GM21447 (cell line): ENCODE measurements around the gene SAP130.

Experiments used
- ATAC-seq: cut with Tn5 transposase; IDR thresholded peaks from one replicate; pipeline ENCODE4 v1.9.1; 2021; ENCODE audit not compliant: unreplicated experiment

The SAP130 gene

DNA sequence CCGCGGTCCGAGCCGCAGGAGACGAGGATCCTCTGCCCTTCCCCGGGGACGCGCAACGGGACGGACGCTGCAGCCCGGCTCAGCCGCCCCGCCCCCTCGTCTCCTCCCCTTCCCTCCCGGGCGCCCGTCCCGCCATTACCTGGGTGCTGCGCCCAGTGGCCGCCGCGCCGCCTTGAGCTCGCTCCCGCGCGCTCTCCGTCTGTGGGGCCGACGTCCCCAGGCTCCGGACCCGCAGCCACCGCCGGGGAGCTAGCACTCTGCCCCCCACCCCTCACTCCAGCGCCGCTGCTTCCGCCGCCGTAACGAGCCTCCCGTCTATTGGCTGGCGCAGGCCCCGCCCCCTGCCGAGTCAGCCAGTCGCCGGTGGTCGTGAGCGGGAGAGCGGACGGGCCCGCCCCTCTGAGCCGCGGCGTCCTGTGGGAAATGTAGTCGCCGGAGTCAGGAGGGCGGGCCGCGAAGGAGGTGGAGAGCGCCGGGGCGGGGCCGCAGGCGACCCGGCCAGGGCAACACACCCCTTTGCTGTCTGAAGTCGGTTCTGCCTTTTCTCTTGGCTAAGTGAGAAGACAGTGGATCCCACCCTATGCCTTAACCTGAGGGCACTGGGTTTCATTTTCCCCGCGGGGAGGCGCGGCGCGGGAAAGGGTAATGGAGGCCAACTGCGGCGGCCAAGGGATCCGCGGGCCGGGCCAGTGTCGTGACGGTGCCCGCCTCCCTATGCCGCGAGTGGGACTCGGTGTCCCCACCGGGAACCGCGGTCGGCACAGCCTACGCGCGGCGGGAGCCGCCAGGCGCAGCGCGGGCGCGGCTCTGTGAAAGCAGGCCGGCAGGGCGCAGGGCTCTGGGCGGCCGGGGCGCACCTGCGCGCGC, at the start of gene SAP130:
Gene SAP130 (minus strand): TSS at position 259 of the 867 bp plus-strand sequence. CDS start 1,767 bp downstream, outside the sequence.
- ATAC-seq, result peak; percentile 72

DNA sequence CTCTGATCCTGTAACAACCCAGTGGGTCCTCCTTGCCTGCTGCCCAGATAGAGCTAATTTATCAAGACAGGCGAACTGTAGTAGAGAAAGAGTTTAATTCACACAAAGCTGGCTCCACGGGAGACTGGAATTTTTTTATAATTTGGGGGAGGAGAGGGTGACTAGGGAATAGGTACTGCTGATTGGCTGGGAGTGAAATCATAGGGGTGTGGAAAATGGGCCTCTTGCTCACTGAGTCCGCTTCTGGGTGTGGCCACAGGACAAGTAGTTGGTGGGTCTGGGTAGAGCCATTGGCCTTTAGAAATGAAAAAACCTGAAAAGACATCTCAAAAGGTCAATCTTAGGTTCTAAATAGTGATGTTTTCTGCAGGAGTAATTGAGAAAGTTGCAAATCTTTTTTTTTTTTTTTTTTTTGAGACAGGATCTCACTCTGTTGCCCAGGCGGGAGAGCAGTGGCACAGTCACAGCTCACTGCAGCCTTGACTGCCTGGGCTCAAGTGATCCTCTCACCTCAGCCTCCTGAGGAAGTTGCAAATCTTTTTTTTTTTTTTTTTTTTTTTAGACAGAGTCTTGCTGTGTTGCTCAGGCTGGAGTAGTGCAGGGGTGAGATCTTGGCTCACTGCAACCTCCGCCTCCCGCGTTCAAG, 48.7 kb upstream of the SAP130 start:
- ATAC-seq, result no peak

DNA sequence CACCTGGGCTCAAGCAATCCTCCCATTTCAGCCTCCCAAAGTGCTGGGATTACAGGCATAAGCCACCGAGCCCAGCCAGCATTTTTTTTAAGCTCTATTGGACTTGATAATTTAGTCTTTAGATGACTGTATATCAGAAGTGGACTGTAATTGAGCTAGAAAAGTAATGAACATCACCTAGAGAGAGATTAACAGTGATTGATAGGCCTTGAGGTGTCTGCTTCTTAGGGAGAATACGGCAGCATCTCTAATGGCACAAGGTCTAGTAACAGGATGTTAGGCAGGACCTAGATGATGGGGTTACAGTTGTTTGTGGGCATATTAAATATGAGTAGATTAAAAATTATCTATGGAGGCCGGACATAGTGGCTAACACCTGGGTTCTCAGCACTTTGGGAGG, 45.4 kb upstream of the SAP130 start:
- no peak for ATAC-seq

DNA sequence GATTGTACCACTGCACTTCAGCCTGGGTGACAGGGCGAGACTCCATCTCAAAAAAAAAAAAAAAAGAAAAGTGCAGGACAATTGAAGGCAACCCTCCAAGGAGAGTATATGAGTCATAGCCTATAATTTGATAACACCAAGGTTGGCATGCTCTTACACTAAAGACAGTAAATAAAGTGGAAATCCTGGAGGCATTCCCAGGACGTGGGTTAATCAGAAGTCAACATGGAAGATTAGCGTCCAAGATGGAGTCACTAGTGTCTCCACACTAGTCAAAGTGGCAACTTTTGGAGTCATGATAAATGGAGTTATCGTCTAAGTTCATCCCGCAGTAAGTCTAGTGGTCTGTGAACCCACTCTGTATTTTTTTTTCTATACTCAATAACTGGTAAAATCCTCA, 41.9 kb upstream of the SAP130 start:
- no peak for ATAC-seq

DNA sequence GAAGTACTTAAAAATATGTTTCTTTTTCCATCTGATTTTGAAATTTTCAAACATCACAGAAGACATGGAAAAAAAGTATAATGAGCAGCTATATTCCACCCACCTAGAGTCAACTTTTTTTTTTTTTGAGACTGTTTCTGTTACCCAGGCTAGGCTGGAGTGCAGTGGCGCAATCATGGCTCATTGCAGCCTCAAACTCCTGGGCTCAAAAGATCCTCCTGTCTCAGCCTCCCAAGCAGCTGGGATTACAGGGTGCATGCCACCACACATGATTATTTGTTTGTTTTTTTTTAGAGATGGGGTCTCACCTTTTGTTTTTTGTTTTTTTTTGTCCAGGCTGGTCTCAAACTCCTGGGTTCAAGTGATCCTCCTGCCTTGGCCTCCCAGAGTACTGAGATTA, 36.5 kb upstream of the SAP130 start:
- no peak for ATAC-seq

DNA sequence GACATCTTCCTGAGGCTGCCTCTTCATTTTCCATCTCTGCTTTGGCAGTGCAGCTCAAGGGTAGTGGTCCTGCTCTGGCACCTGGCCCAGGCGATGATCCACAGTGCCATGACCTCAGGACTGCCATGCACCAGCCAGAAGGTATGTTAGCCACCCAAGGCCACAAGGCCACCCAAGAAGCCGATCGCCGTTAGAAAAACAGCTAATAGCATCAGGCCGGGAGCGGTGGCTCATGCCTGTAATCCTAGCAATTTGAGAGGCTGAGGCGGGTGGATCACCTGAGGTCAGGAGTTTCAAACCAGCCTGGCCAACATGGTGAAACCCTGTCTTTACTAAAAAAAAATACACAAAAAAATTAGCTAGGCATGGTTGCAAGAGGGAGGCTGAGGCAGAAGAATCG, 34.7 kb upstream of the SAP130 start:
- ATAC-seq, result no peak

DNA sequence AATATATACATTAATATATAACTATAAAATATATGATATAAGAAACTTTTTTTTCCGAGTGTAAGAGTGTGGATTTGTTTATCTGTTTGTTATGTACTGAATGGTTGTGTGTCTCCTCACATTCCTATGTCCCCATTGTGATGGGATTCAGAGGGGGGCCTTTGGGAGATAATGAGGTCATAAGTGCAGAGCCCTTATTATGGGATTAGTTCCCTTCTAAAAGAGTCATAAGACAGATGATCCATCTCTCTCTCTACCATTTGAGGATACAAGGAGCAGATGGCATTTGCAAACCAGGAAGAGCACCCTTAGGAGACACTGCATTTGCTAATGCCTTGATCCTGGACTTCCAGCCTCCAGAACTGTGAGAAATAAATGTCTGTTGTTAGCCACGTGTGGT, 30.3 kb upstream of the SAP130 start:
- no peak for ATAC-seq

DNA sequence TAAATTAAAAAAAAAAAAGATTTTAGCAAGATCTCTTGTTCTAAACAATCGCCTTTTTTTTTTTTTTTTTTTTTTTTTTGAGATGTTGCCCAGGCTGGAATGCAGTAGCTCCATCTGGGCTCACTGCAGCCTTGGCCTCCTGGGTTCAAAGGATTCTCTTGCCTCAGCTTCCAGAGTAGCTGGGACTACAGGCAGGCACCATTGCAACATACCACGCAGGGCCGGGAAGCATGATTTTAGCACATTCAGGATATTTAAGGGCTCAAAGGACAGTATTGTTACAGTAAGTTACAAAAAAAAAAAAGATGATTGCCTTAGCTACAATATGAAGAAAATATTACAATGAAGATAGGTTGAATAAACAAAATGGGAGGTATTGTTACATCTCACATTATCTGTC, 29.5 kb upstream of the SAP130 start:
- no peak for ATAC-seq

DNA sequence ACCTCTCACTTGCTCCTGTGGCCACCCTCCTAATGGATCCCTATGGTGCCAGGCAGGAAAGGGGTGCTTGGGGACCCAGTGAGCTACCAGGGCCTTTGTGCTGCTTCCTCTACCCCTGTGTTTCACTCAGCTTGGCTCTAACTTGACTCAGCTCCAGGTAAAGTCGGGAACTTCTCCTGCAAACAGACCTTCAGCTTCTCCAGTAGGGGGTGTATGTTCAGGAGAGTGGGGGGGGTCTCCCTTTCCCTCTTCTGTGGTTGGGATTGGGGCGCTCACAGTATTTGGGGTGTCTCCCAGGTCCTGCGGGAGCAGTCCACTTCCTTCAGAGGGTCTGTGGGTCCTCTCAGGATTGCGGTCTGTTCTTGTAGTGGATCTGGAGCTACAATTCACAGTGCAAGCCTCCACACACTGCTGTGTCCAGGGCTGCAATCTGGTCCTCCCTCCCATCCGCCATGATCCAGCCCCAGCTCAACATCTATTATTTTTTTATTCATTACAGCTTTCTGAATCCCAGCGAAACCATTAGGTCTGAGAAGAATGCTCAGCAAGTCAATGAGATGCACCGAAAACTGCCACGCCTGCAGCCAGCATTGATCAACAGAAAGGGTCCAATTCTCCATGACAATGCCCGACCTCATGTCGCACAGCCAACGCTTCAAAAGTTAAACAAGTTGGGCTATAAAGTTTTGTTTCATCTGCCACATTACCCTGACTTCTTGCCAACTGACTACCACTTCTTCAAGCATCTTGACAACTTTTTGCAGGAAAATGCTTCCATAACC, 26.4 kb upstream of the SAP130 start:
- ATAC-seq, result no peak

DNA sequence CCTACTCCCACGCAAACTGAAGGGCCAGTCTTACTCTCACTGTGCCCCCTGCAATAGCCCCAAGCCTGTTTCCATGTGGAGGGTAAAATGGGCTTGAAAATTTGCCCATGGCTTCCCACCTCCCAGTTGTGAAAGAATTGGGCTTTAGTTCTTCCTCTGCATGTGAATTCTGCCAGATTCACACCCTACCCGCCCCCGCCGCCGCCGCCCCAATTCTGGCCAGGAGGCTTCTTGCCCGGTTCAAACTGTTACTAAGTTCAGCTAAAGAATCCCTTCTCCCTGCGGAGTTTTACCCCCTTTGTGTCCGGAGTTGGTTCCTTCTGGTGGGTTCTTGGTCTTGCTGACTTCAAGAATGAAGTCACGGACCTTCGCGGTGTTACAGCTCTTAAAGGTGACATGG, 25.5 kb upstream of the SAP130 start:
- ATAC-seq, result no peak

DNA sequence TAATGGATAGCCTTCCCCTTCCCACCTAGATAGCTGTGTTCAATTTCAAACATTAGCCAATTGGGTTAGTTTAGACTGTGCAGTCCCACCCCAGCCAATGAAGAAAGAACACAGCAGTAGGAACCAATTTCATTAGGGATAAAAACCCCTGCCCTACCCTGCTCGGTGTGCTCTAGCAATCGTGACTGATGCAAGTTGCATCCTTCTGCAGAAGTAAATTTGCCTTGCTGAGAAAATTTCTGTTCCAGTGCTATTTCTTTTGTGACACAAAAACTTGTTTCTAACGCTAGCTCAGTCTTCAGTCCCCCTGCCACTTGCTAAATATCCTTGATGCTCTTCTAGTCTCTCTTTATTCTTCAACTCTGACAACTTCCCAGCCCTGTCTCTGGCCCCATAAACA, 15.2 kb upstream of the SAP130 start:
- no peak for ATAC-seq

DNA sequence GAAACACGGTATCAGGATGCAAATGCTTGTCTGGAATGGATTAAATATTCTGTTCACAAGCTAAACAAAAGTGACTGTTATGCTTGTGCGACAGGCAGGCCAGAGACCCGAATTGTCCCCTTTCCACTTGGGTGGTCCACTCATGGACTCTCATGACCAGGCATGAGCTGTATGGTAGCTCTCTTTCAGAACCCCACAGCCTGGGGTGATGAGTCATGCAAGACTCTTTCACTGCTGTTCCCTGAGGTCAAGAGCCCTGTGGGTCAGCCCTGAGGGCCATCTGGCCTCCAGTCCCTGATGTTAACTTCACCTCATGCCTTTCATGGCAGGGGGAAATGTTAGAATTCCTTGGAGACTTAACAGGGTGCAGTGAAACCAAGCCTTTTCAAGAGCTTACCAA, 13.7 kb upstream of the SAP130 start:
- ATAC-seq, result no peak

DNA sequence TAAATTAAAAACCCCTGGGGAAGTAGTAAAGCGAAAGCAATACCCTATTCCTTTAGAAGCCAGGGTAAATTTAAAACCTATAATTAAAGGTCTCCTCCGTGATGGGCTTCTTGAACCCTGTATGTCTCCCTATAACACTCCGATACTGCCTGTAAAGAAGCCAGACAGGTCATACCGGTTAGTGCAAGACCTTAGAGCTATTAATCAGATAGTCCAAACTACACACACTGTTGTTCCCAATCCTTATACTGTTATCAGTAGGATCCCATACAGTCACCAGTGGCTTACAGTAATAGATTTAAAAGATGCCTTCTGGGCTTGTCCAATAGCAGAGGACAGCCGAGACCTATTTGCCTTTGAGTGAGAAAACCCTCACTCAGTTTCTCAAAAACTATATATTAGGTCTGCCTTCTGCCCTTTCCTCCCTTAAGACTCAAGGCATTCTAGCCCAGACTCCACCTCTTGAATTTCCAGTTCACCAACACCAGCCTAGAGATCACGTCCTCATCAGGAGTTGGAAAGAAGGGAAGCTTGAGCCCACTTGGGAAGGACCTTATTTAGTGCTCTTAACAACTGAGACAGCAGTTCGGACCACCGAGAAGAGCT, 12.4 kb upstream of the SAP130 start:
- ATAC-seq, result no peak

DNA sequence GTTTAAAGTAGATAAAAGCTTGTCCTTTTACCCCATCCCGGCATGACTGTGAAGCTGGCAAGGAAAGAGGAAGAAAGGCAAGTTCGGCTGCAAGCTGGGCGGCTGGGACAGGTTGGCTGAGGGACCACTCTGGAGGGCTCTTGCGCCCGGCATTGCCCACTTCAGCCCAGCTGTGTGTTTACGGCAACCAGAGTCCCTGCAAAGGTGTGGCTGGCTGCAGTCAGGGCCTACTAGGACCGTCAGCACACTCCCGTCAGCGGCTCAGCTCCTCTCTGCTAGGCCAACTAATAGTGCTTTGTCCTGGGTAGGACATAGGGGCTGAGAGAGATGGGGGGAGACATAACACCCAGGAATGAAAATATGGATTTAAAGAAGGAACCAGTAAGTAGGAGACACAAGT, 11.7 kb upstream of the SAP130 start:
- ATAC-seq, result no peak

DNA sequence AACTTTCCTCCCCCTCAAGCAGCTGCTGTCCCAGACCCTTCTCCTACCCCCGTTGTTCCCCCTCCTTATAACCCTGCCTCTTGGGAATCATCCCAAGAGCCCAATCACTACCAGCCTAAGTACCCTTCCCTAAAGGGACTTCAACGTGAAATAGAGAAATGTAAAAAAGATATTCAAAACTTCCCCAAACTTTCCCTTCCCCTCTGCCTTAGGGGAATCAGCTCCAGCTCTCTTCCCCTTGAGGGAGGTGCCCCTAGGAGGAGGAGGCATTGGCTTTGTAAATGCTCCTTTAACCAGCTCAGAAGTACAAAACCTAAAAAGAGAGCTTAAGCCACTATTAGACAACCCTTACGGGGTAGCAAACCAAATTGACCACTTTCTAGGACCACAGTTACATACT, 10.6 kb upstream of the SAP130 start:
- ATAC-seq, result no peak

DNA sequence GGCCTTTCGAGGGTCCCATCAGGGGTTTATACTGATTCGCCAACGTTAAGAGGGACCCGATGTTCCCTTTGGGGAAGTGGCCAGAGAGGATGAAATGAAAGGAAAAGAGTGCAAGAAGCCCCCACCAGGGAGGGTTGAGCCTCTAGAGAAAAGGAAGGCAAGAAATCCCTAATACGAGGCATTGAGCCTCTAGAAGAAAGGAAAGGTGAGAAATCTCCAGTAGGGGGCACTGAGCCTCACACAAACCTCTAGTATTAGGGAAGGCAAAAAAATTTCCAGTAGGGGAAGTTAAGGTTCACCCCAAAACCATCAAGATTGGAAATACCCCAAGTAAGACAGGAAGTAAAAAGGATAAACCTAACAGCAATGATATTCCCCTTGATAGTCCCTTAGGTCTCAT, 9.8 kb upstream of the SAP130 start:
- no peak for ATAC-seq

DNA sequence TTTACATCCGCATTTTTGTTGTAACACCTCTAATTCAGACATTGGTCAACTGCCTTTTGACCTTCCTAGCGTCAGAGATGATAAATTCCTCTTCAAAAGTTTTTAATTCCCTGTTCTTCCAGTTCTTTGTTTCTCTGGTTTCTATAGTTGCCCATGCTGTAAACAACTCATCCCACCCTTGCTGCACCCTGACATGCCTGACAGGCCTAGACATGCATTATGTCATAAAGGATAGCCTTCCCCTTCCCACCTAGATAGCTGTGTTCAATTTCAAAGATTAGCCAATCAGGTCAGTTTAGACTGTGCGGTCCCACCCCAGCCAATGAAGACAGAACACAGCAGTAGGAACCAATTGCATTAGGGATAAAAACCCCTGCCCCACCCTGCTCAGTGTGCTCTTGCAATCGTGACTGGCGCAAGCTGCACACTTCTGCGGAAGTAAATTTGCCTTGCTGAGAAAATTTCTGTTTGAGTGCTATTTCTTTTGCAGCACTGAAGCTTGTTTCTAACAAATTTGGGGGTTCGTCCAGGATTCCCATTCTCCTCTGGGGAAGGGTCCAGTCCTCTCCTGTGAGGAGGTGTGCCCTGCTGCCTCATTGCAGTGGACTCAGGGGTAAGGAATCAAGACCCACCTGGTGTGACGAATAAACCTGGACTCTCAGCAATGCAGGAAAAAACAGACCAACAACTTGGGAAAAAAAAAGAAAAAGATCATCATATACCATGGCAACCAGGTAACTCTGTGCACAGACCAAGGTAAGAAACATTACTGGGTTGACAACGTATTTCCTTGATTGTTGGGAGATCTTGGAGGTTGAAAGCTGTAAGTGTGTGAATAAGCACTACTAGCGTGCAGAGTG, 9.1 kb upstream of the SAP130 start:
- ATAC-seq, result no peak

DNA sequence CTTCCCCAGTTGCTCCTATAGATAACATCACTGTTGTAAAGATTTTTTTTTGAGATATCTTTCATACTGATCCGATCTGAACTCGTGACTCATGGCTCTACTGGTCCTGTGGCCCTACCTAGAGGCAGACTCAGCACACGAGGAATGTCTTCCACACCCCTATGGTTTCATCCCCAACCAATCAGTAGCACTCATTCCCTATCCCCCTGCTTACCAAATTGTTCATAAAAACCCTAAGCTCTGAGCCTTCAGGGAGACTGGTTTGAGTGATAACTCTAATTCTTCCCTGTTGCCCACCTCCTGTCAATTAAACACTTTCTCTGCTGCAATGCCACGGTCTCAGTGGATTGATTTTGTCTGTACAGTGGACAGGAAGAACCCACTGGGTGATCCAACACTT, 4.2 kb upstream of the SAP130 start:
- ATAC-seq, result no peak

DNA sequence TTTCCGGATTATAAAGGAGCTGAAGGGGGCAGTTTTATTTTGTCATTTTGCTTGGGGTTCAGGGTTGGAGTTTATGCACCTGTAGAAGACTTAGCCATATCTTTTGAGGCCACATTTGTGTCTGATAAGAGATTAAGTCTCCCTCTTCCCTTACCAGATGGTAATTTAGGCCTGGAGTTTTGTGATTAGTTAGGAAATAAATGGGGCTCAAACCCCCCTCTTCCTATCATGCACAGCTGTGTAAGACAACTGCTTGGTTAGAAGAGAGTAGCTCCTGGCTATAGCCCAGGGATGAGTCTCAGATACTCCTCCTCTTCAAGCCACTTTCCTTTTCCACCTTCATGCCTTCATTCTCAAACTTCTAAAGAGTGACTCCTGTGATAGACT, 802 bp upstream of the SAP130 start:
- ATAC-seq, result no peak

DNA sequence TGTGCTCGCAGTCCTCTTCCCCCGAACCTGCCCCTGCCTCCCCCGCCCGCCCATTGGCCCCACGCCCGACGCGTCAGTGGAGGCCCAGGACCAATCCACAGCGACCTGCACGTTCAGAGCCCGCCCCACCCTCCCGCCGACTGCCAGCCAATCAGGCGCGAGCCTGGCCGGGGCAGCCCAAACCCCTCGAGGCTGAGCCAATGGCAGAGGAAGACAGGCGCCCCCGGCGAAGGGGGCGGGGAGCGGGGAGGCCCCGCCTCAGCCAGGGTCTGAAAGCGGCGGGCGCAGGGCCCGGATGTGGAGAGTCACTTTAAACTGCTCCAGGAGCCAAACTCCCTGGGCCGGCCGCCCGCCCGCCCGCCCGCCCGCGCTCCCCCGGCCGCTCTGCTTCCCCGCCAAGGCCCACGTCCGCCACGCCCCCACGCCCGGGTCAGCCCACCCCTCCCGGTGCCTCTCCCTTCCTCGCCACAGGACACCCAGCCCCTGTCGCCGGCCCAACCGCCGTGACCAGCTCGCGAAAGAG, 520 bp downstream of the SAP130 start:
- peak; percentile 77 for ATAC-seq
